HCT116 (cell line): ENCODE data around the gene ARL6IP4.

ENCODE experiments used
- EZH2phosphoT487 ChIP-seq: fragments of 200-600 bp; IDR thresholded peaks from 2 replicates; pipeline ENCODE4 v1.6.1; 2018; ENCODE audit warnings: antibody characterized with exemption, borderline replicate concordance
- POLR2A ChIP-seq: IDR thresholded peaks from 2 replicates; pipeline ENCODE4 v1.7.0; 2011; ENCODE audit warnings: borderline replicate concordance; ENCODE audit not compliant: insufficient read depth, insufficient read length; ENCODE audit errors: extremely low read depth
- SIN3A ChIP-seq: IDR thresholded peaks from 2 replicates; pipeline ENCODE4 v1.6.1; 2012; ENCODE audit warnings: low read depth
- SP1 ChIP-seq: IDR thresholded peaks from 2 replicates; pipeline ENCODE4 v1.6.1; 2012; ENCODE audit warnings: low read depth
- TF ChIP-seq, protein P1 (sequence below), 3 experiments: fragments of 200-600 bp in 1 of 3; sonication (generic) in 1 of 3; IDR thresholded peaks in 2 of 3; conservative IDR thresholded peaks in 1 of 3; 2 replicates each; pipeline ENCODE4 v1.5.1; 2012 to 2017; ENCODE audit warnings: low read depth in 2 of 3, low read length in 2 of 3, antibody characterized with exemption in 1 of 3, borderline replicate concordance in 1 of 3, control low read depth in 1 of 3, mild to moderate bottlenecking in 1 of 3, mixed read lengths in 1 of 3, mixed run types in 1 of 3, moderate library complexity in 1 of 3; ENCODE audit not compliant: insufficient read depth in 1 of 3
- TF ChIP-seq, protein P2 (sequence below): IDR thresholded peaks from 2 replicates; pipeline ENCODE4 v1.6.1; 2012

- no peak for TF ChIP-seq POLR2A
- TF ChIP-seq, protein P1, sequence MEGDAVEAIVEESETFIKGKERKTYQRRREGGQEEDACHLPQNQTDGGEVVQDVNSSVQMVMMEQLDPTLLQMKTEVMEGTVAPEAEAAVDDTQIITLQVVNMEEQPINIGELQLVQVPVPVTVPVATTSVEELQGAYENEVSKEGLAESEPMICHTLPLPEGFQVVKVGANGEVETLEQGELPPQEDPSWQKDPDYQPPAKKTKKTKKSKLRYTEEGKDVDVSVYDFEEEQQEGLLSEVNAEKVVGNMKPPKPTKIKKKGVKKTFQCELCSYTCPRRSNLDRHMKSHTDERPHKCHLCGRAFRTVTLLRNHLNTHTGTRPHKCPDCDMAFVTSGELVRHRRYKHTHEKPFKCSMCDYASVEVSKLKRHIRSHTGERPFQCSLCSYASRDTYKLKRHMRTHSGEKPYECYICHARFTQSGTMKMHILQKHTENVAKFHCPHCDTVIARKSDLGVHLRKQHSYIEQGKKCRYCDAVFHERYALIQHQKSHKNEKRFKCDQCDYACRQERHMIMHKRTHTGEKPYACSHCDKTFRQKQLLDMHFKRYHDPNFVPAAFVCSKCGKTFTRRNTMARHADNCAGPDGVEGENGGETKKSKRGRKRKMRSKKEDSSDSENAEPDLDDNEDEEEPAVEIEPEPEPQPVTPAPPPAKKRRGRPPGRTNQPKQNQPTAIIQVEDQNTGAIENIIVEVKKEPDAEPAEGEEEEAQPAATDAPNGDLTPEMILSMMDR (IDR thresholded peaks at IDR 0.05 in 2 of 3, conservative IDR thresholded peaks at IDR 0.05 in 1 of 3; ENCODE audit: borderline replicate concordance in 1 of 3, insufficient read depth in 1 of 3, low read depth in 2 of 3, low read length in 2 of 3), result no peak
- TF ChIP-seq SIN3A, result no peak
- TF ChIP-seq EZH2phosphoT487, result no peak
- no peak for TF ChIP-seq SP1
- TF ChIP-seq, protein P2, sequence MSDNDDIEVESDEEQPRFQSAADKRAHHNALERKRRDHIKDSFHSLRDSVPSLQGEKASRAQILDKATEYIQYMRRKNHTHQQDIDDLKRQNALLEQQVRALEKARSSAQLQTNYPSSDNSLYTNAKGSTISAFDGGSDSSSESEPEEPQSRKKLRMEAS, result no peak
These were observed 18.8 kb upstream of the ARL6IP4 start for GRCh38 chr12:122961531-122962329.
